GM21367 (cell line): ENCODE measurements around the gene PAOX.
"Not testable (repeated sequence)": the region's sequence is repeated elsewhere in the genome, so short reads cannot be mapped to it uniquely, and the experiment has no call there.

ENCODE experiments used
- ATAC-seq: cut with Tn5 transposase; IDR thresholded peaks from one replicate; pipeline ENCODE4 v1.9.1; 2021; ENCODE audit not compliant: unreplicated experiment

The PAOX gene

GRCh38 chr10:133362846-133363245 lies 16.2 kb upstream of the PAOX start:
- ATAC-seq, result no peak

- ATAC-seq, result no peak
Measured at GRCh38 chr10:133364645-133365431, 14.2 kb upstream of the PAOX start.

GRCh38 chr10:133365461-133366129 lies 13.5 kb upstream of the PAOX start:
- no peak for ATAC-seq

- ATAC-seq, result no peak
Measured at GRCh38 chr10:133366130-133366478, 13.0 kb upstream of the PAOX start.

GRCh38 chr10:133366751-133367150 lies 12.3 kb upstream of the PAOX start:
- no peak for ATAC-seq

GRCh38 chr10:133367461-133367860 lies 11.6 kb upstream of the PAOX start:
- not testable (repeated sequence) for ATAC-seq

GRCh38 chr10:133368153-133368552 lies 10.9 kb upstream of the PAOX start:
- no peak for ATAC-seq

- ATAC-seq, result no peak
Measured at GRCh38 chr10:133370030-133370786, 8.9 kb upstream of the PAOX start.

GRCh38 chr10:133372507-133372906 lies 6.6 kb upstream of the PAOX start:
- ATAC-seq, result no peak

- ATAC-seq, result peak; percentile 98
Measured at GRCh38 chr10:133373174-133374090, 5.6 kb upstream of the PAOX start, which contains the start of gene ECHS1. TSS of gene ECHS1 (minus strand) at chr10:133373354. CDS start at chr10:133373333, 21 bp downstream.

GRCh38 chr10:133375357-133376115 lies 3.5 kb upstream of the PAOX start:
- no peak for ATAC-seq

- not testable (repeated sequence) for ATAC-seq
Measured at GRCh38 chr10:133376183-133376582, 2.9 kb upstream of the PAOX start.

- no peak for ATAC-seq
Measured at GRCh38 chr10:133377025-133377817, 1.8 kb upstream of the PAOX start.

GRCh38 chr10:133377818-133378250 lies 1.2 kb upstream of the PAOX start:
- ATAC-seq, result no peak

GRCh38 chr10:133378251-133379096 lies 588 bp upstream of the PAOX start:
- ATAC-seq, result peak; percentile 39

- ATAC-seq, result no peak
Measured at GRCh38 chr10:133379801-133380666, 972 bp downstream of the PAOX start.

- ATAC-seq, result no peak
Measured at GRCh38 chr10:133381036-133381435, 2.0 kb downstream of the PAOX start.
